Uterus (tissue), 4 donors: Measurements from ENCODE around the gene PSME3. TPM values are rescaled to one million over a fixed set of nuclear protein-coding genes. Genes with fewer than 3 reads are reported as not detected.

Source experiments
- DNase-seq, 2 donors: peaks; one replicate each; pipeline ENCODE4 v3.0.0-alpha.2; 2019 to 2020
- H3K27ac ChIP-seq, 2 donors: fragments of 200-600 bp; sonication (generic); 1 replicate in 1 of 2; 2 replicates in 1 of 2; pipeline ENCODE4 v1.5.1; 2016 to 2018
- H3K27me3 ChIP-seq, 2 donors: fragments of 200-600 bp; sonication (generic); one replicate each; pipeline ENCODE4 v1.5.1; 2018 to 2019; ENCODE audit warnings: control low read depth in 1 of 2
- H3K36me3 ChIP-seq, 2 donors: fragments of 200-600 bp; sonication (generic); one replicate each; pipeline ENCODE4 v1.5.1; 2019; ENCODE audit warnings: control low read depth in 1 of 2
- H3K4me1 ChIP-seq, 2 donors: fragments of 200-600 bp; sonication (generic); one replicate each; pipeline ENCODE4 v1.5.1; 2018 to 2019; ENCODE audit warnings: control low read depth in 1 of 2
- H3K4me3 ChIP-seq, 2 donors: fragments of 200-600 bp; sonication (generic); 1 replicate in 1 of 2; 2 replicates in 1 of 2; pipeline ENCODE4 v1.5.1; 2018 to 2019; ENCODE audit warnings: mild to moderate bottlenecking in 1 of 2
- H3K9me3 ChIP-seq, 2 donors: fragments of 200-600 bp; sonication (generic); one replicate each; pipeline ENCODE4 v1.5.1; 2019; ENCODE audit warnings: control low read depth in 1 of 2
- CTCF ChIP-seq, 4 experiments: fragments of 200-600 bp in 2 of 4; fragments of 450-650 bp in 2 of 4; sonication (generic) in 2 of 4; IDR thresholded peaks; one replicate each; pipeline ENCODE4 v1.5.1; 2016 to 2019; ENCODE audit warnings: antibody characterized with exemption in 4 of 4, mild to moderate bottlenecking in 2 of 4, moderate library complexity in 1 of 4
- POLR2A ChIP-seq, 2 donors: fragments of 450-650 bp; IDR thresholded peaks; one replicate each; pipeline ENCODE4 v1.6.1; 2016; ENCODE audit warnings: antibody characterized with exemption in 2 of 2, mild to moderate bottlenecking in 1 of 2, moderate library complexity in 1 of 2
- intact Hi-C: fragments of 100-400 bp; cut with DNase I; formaldehyde crosslinking; loops from one replicate; pipeline ENCODE4 v1.15.1; 2023; ENCODE audit warnings: low total_unique reads
- total RNA-seq, 4 donors: library from RNA; depleted of rRNA in 3 of 4; stranded (reverse); fragments of >200 nt in 3 of 4; gene quantifications; one replicate each; pipeline versions ENCODE4 v1.1.0 to v1.2.4, GENCODE V29; 2014 to 2023
- donor health status: DM: yes; HTN: yes; CAD: no.

Gene PSME3
- total RNA-seq, 4 donors from 2014 or later: 9.7 to 74.3 (median 46.0) TPM

DNA sequence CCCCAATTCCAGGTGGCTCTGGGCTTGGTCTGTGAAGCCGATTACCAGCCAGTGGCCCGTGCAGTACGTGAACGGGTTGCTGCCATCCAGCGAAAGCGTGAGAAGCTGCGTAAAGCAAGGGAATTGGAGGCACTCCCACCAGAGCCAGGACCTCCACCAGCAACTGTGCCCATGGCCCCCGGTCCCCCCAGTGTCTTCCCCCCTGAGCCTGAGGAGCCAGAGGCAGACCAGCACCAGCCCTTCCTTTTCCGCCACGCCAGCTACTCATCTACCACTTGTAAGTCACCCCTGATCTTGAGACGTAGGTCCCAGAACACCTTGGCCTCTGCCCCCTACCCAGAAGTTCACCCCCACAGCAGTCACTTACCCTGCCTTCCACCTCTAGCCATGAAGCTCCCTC lies 45.9 kb upstream of the PSME3 start:
- intact Hi-C loops: no loop called here
- TF ChIP-seq POLR2A (IDR thresholded peaks at IDR 0.05) (no peak), CTCF (IDR thresholded peaks at IDR 0.05) (no peak)
- no peak for DNase-seq

DNA sequence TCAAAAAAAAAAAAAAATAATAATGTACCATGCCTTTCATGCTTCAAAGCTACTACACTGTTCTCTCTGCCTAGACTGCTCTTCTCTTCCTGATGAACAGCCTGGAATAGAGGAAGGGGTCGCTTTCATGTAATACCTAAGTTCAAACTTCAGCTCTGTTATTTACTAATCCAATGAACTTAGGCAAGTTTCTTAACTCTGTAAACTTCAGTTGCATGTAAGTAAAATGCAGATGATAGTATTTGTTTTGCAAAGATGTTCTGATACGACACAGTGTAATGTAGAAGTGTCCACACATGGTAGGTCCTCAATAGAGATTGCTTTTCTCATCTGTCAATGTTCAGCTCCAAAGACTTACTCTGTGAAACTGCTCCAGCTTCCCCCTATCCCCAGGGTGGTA lies 41.2 kb upstream of the PSME3 start:
- Histone ChIP-seq H3K27ac (no peak overlapping the region), H3K9me3 (no peaks in the 10 kb centered on the region), H3K36me3 (no peaks in the 10 kb centered on the region), H3K4me3 (no peak overlapping the region), H3K4me1 (no peaks in the 10 kb centered on the region), H3K27me3 (no peaks in the 10 kb centered on the region)
- no peak for TF ChIP-seq CTCF (IDR thresholded peaks at IDR 0.05)
- no peak for TF ChIP-seq POLR2A (IDR thresholded peaks at IDR 0.05)
- DNase-seq: no peak
- intact Hi-C loops: no loop called here

More for the DNA sequence above, 45.9 kb upstream of the PSME3 start:
- Histone ChIP-seq H3K27me3 (peaks cover 0 to 30% of the 10 kb centered on the region in 2 donors), H3K4me1 (no peaks in the 10 kb centered on the region), H3K9me3 (no peaks in the 10 kb centered on the region), H3K4me3 (no peak overlapping the region), H3K27ac (no peak overlapping the region), H3K36me3 (no peaks in the 10 kb centered on the region)

- H3K9me3 ChIP-seq: no peaks in the 10 kb centered on the region
- TF ChIP-seq POLR2A (IDR thresholded peaks at IDR 0.05) (no peak), CTCF (IDR thresholded peaks at IDR 0.05) (no peak)
- intact Hi-C loops: no loop called here
- DNase-seq: no peak
- H3K36me3 ChIP-seq: no peaks in the 10 kb centered on the region
- no peak overlapping the region for H3K4me3 ChIP-seq
- no peaks in the 10 kb centered on the region for H3K27me3 ChIP-seq
- peaks cover 0 to under 1% of the 10 kb centered on the region in 2 donors for H3K4me1 ChIP-seq
- H3K27ac ChIP-seq: no peak overlapping the region
These were observed 40.7 kb upstream of the PSME3 start for GRCh38 chr17:42792545-42792944.

- H3K27me3 ChIP-seq: no peaks in the 10 kb centered on the region
- no peaks in the 10 kb centered on the region for H3K9me3 ChIP-seq
- H3K4me1 ChIP-seq: peaks cover 0 to 4% of the 10 kb centered on the region in 2 donors
- H3K36me3 ChIP-seq: no peaks in the 10 kb centered on the region
- TF ChIP-seq POLR2A (IDR thresholded peaks at IDR 0.05): no peak
- no peak for TF ChIP-seq CTCF (IDR thresholded peaks at IDR 0.05)
- H3K27ac ChIP-seq: no peak overlapping the region
- intact Hi-C loops: no loop called here
- no peak for DNase-seq
- no peak overlapping the region for H3K4me3 ChIP-seq
These were observed 38.1 kb upstream of the PSME3 start for GRCh38 chr17:42795061-42795460.

- no peaks in the 10 kb centered on the region for H3K36me3 ChIP-seq
- no peak for TF ChIP-seq CTCF (IDR thresholded peaks at IDR 0.05)
- no peak for TF ChIP-seq POLR2A (IDR thresholded peaks at IDR 0.05)
- peaks cover 0 to 4% of the 10 kb centered on the region in 2 donors for H3K4me1 ChIP-seq
- H3K4me3 ChIP-seq: no peak overlapping the region
- intact Hi-C loops: no loop called here
- H3K27ac ChIP-seq: no peak overlapping the region
- no peak for DNase-seq
- no peaks in the 10 kb centered on the region for H3K9me3 ChIP-seq
- no peaks in the 10 kb centered on the region for H3K27me3 ChIP-seq
These were observed 37.7 kb upstream of the PSME3 start for GRCh38 chr17:42795465-42795864.
